Hepatocyte (in vitro differentiated cells): ENCODE measurements around the gene NPTXR. TPM values are rescaled to one million over a fixed set of nuclear protein-coding genes. Genes with fewer than 3 reads are reported as not detected.
A peak's percentile ranks its signal among the peaks of the same experiment; 100 is the strongest.

ENCODE experiments used
- DNase-seq: peaks from one replicate; pipeline ENCODE4 v3.0.0-alpha.2; 2016; ENCODE audit warnings: low spot score
- H2AFZ ChIP-seq: fragments of 200-600 bp; sonication (generic); 2 replicates; pipeline ENCODE4 v1.6.0; 2016; ENCODE audit warnings: antibody characterized with exemption, mild to moderate bottlenecking
- H3K27ac ChIP-seq: fragments of 200-600 bp; sonication (generic); 2 replicates; pipeline ENCODE4 v1.5.1; 2016; ENCODE audit warnings: mild to moderate bottlenecking
- H3K27me3 ChIP-seq: fragments of 200-600 bp; sonication (generic); 2 replicates; pipeline ENCODE4 v1.6.1; 2016
- H3K36me3 ChIP-seq: fragments of 200-600 bp; sonication (generic); replicated peaks from 2 replicates; pipeline ENCODE4 v1.5.1; 2016; ENCODE audit warnings: low read depth; ENCODE audit not compliant: insufficient read depth
- H3K4me1 ChIP-seq: fragments of 200-600 bp; sonication (generic); 2 replicates; pipeline ENCODE4 v1.5.1; 2016; ENCODE audit warnings: mild to moderate bottlenecking, moderate library complexity; ENCODE audit not compliant: insufficient read depth
- H3K4me2 ChIP-seq: fragments of 200-600 bp; sonication (generic); 2 replicates; pipeline ENCODE4 v1.6.0; 2016
- H3K4me3 ChIP-seq: fragments of 200-600 bp; sonication (generic); 2 replicates; pipeline ENCODE4 v1.5.1; 2016; ENCODE audit warnings: mild to moderate bottlenecking
- H3K79me2 ChIP-seq: fragments of 200-600 bp; sonication (generic); 2 replicates; pipeline ENCODE4 v1.6.0; 2017; ENCODE audit warnings: mild to moderate bottlenecking
- H3K9me2 ChIP-seq: fragments of 200-600 bp; sonication (generic); replicated peaks from 2 replicates; pipeline ENCODE4 v1.6.0; 2017; ENCODE audit warnings: mild to moderate bottlenecking; ENCODE audit not compliant: insufficient read depth
- H3K9me3 ChIP-seq: fragments of 200-600 bp; sonication (generic); 2 replicates; pipeline ENCODE4 v1.5.1; 2016; ENCODE audit warnings: low read depth, mild to moderate bottlenecking
- H4K20me1 ChIP-seq: fragments of 200-600 bp; sonication (generic); 2 replicates; pipeline ENCODE4 v1.6.0; 2016; ENCODE audit warnings: mild to moderate bottlenecking; ENCODE audit not compliant: insufficient read depth, poor library complexity, severe bottlenecking
- EZH2 ChIP-seq: fragments of 200-600 bp; sonication (generic); IDR thresholded peaks from 2 replicates; pipeline ENCODE4 v1.6.1; 2016; ENCODE audit warnings: antibody characterized with exemption, mild to moderate bottlenecking, borderline replicate concordance
- EZH2phosphoT487 ChIP-seq: fragments of 200-600 bp; sonication (generic); IDR thresholded peaks from one replicate; pipeline ENCODE4 v1.6.1; 2018; ENCODE audit warnings: antibody characterized with exemption, mild to moderate bottlenecking, low read depth, moderate library complexity; ENCODE audit not compliant: unreplicated experiment, severe bottlenecking
- WGBS: methylation state at CpG from one replicate; pipeline ENCODE4 v1.1.6; 2016; ENCODE audit warnings: low lambda C conversion rate; ENCODE audit errors: missing lambda C conversion rate; 5-methylcytosine and 5-hydroxymethylcytosine counted together
- polyA plus RNA-seq: library from polyadenylated mRNA; unstranded; fragments of >200 nt; fragmentation: Nextera tagmentation; extraction: Ambion mirVana; gene quantifications from 2 replicates; pipeline ENCODE4 v1.2.1, GENCODE V29; 2016
- total RNA-seq: library from RNA; depleted of rRNA; stranded (reverse); fragments of >200 nt; gene quantifications from 2 replicates; pipeline ENCODE4 v1.2.3, GENCODE V29; 2014
- TF ChIP-seq, protein P1 (sequence below): fragments of 200-600 bp; sonication (generic); IDR thresholded peaks from 2 replicates; pipeline ENCODE4 v1.5.1; 2016; ENCODE audit warnings: antibody characterized with exemption, mild to moderate bottlenecking; ENCODE audit not compliant: poor library complexity

Gene NPTXR
- total and polyA plus RNA-seq, 2 experiments from 2014 or later: 3.3 to 3.8 TPM

DNA sequence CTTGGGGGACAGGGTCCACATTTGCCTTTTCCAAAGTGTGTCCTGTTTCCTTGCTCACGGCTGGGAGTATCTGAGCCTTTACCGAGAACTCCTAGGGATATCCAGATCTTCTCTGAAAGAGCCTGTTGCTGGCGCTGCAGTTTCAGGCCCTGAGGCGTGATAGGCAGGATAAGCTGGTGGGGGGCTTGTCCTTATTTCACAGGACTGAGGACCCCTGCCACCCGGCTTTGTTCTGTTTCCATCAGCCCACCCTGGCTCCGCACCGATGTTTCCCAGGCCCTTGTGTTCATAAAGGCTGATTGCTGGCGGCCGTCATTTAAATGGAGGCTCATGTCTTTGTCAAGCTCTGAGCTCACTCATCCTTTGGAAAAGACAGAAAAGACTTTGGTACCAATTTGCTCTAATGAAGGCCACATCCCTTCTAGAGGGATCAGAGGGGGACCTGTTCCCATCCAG is 9.4 kb upstream of the NPTXR start:
- 72% methylated on average over 9 of the region's 9 CpGs for WGBS
- H3K9me2 ChIP-seq: no peaks in the 10 kb centered on the region
- no peaks in the 10 kb centered on the region for H3K79me2 ChIP-seq
- H4K20me1 ChIP-seq: no peaks in the 10 kb centered on the region
- DNase-seq: no peak
- H3K27ac ChIP-seq: no peak overlapping the region
- H3K4me1 ChIP-seq: no peaks in the 10 kb centered on the region
- no peak overlapping the region for H3K4me3 ChIP-seq
- no peak overlapping the region for H2AFZ ChIP-seq
- H3K36me3 ChIP-seq: no peaks in the 10 kb centered on the region
- no peaks in the 10 kb centered on the region for H3K9me3 ChIP-seq
- H3K4me2 ChIP-seq: no peak overlapping the region
- TF ChIP-seq, protein P1, sequence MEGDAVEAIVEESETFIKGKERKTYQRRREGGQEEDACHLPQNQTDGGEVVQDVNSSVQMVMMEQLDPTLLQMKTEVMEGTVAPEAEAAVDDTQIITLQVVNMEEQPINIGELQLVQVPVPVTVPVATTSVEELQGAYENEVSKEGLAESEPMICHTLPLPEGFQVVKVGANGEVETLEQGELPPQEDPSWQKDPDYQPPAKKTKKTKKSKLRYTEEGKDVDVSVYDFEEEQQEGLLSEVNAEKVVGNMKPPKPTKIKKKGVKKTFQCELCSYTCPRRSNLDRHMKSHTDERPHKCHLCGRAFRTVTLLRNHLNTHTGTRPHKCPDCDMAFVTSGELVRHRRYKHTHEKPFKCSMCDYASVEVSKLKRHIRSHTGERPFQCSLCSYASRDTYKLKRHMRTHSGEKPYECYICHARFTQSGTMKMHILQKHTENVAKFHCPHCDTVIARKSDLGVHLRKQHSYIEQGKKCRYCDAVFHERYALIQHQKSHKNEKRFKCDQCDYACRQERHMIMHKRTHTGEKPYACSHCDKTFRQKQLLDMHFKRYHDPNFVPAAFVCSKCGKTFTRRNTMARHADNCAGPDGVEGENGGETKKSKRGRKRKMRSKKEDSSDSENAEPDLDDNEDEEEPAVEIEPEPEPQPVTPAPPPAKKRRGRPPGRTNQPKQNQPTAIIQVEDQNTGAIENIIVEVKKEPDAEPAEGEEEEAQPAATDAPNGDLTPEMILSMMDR: no peak
- TF ChIP-seq EZH2: no peak
- no peaks in the 10 kb centered on the region for H3K27me3 ChIP-seq

DNA sequence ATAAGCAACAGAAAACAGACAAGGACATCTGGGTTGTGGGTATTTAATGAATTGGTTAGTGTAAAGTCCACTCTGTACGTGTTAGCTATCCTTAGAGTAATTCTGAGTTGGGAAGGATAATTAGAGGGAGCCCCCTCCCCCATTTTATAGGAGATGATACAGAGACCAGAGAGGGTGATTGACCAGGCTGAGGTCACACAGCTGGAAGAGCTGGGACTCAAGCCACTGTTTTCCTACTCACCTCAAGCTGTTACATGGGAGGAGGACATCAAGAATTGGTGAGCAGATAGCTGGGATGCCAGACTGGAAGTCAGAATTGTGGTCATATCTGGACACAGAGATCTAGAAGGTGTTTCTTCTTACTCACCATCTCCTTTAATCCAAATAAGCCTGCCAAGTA is 8.7 kb upstream of the NPTXR start:
- Histone ChIP-seq H3K9me3 (no peaks in the 10 kb centered on the region), H3K4me1 (no peaks in the 10 kb centered on the region), H3K4me2 (no peak overlapping the region), H3K27ac (no peak overlapping the region), H2AFZ (no peak overlapping the region), H3K4me3 (no peak overlapping the region), H3K9me2 (no peaks in the 10 kb centered on the region), H3K27me3 (no peaks in the 10 kb centered on the region), H4K20me1 (no peaks in the 10 kb centered on the region), H3K36me3 (no peaks in the 10 kb centered on the region), H3K79me2 (no peaks in the 10 kb centered on the region)
- TF ChIP-seq EZH2 (no peak), EZH2phosphoT487 (no peak)
- TF ChIP-seq, protein P1: no peak
- WGBS: 74% methylated on average over 1 of the region's 1 CpG
- no peak for DNase-seq

DNA sequence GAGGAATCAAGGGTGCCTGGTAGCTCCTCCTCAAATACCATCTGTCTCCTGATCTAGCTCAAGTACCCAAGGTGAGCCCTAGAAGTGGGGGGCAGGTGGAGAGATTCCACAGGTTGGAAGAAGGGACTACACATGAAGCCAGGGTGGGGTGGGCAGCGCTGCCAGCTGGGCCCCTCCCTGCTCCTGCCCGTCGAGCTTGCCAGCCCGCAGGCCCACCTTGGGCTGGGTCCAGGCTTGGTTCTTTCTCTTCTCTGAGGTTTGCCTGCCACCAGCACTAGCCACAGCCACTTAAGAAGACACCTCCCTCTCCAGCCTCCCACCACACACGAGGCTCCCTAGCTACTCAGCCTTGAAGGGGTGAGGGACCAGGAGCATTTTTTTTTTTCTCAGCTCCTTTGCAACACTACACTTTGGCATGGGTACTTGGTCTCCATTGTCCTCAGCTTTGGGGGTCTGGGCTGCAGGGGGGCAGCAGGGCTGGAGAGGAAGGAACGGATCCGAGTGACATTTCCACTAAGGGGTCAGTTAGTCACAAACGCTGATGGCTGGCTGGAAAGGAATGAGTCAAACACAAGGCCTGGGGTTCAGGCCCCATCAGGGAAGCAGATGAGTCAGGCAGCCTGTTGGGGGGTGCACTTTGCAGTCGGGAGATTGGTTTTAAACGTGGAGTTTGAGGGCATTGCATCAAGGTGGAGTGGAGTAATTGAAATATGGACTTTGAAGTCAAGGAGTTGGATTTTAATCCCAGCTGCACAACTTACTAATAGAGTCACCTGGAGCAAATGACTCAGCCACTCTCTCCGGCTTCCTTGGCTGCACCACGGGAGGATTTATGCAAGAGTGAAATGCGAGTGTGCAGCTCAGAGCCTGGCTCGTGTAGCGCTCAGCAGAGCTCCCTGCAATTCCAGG is 7.4 kb upstream of the NPTXR start:
- no peaks in the 10 kb centered on the region for H3K9me3 ChIP-seq
- WGBS: 60% methylated on average over 15 of the region's 15 CpGs
- H3K36me3 ChIP-seq: no peaks in the 10 kb centered on the region
- DNase-seq: peak; percentile 72
- H3K27ac ChIP-seq: no peak overlapping the region
- no peak overlapping the region for H3K4me3 ChIP-seq
- H3K27me3 ChIP-seq: no peaks in the 10 kb centered on the region
- no peaks in the 10 kb centered on the region for H4K20me1 ChIP-seq
- H3K9me2 ChIP-seq: no peaks in the 10 kb centered on the region
- no peak overlapping the region for H3K4me2 ChIP-seq
- H3K4me1 ChIP-seq: no peaks in the 10 kb centered on the region
- no peaks in the 10 kb centered on the region for H3K79me2 ChIP-seq
- TF ChIP-seq EZH2 (no peak), EZH2phosphoT487 (no peak)
- TF ChIP-seq, protein P1: no peak
- H2AFZ ChIP-seq: no peak overlapping the region
